CD4-positive, alpha-beta T cell (primary cell): ENCODE results near the gene KASH5. TPM values are rescaled to one million over a fixed set of nuclear protein-coding genes. Genes with fewer than 3 reads are reported as not detected.

ENCODE experiments used
- ATAC-seq: fragments of 200-7000 bp; cut with Tn5 transposase; one replicate; pipeline ENCODE4 v1.10.0; 2022; ENCODE audit warnings: mild to moderate bottlenecking; ENCODE audit not compliant: poor library complexity
- CTCF ChIA-PET: fragments of 350-600 bp; sonication (Branson Sonifier 250); formaldehyde crosslinking; loops from one replicate; lab custom pipeline; 2021; ENCODE audit warnings: antibody characterized with exemption, inconsistent platforms; lab: Charles Lee
- POLR2A ChIA-PET: fragments of 350-600 bp; sonication (Branson Sonifier 250); formaldehyde crosslinking; loops from one replicate; lab custom pipeline; 2021; ENCODE audit warnings: antibody characterized with exemption, inconsistent platforms; lab: Charles Lee
- DNase-seq, 14 experiments: peaks; one replicate each; pipeline ENCODE4 v3.0.0-alpha.2; 2013 to 2020; ENCODE audit warnings: mixed read lengths in 2 of 14
- H3K27ac ChIP-seq, 2 donors: one replicate each; pipeline versions ENCODE4 v1.5.1 to v1.7.0; 2013; ENCODE audit warnings: low read length in 2 of 2, low read depth in 1 of 2, mild to moderate bottlenecking in 1 of 2
- H3K27me3 ChIP-seq, 2 experiments: 1 replicate in 1 of 2; 2 replicates in 1 of 2; pipeline versions ENCODE4 v1.6.1 to v1.7.0; 2013; ENCODE audit warnings: low read length in 2 of 2, control low read depth in 1 of 2, mild to moderate bottlenecking in 1 of 2, moderate library complexity in 1 of 2; ENCODE audit not compliant: insufficient read depth in 2 of 2, control insufficient read depth in 1 of 2
- H3K36me3 ChIP-seq: one replicate; pipeline ENCODE4 v1.6.1; 2013; ENCODE audit warnings: low read length, control low read depth; ENCODE audit not compliant: insufficient read depth
- H3K4me1 ChIP-seq: one replicate; pipeline ENCODE4 v1.6.1; 2013; ENCODE audit warnings: low read length, control low read depth; ENCODE audit not compliant: insufficient read depth
- H3K4me3 ChIP-seq: one replicate; pipeline ENCODE4 v1.5.1; 2013; ENCODE audit warnings: mild to moderate bottlenecking, low read length, moderate library complexity
- H3K9me3 ChIP-seq, 2 experiments: 1 replicate in 1 of 2; 2 replicates in 1 of 2; pipeline versions ENCODE4 v1.6.1 to v1.7.0; 2013; ENCODE audit warnings: low read length in 2 of 2, mild to moderate bottlenecking in 2 of 2, control low read depth in 1 of 2, moderate library complexity in 1 of 2; ENCODE audit not compliant: control insufficient read depth in 1 of 2, insufficient read depth in 1 of 2
- H3K27ac Mint-ChIP-seq: one replicate; pipeline ENCODE4 v1.8.0; 2020; ENCODE audit warnings: mixed read lengths
- H3K27me3 Mint-ChIP-seq: one replicate; pipeline ENCODE4 v1.8.0; 2021; ENCODE audit warnings: mixed read lengths
- H3K36me3 Mint-ChIP-seq: one replicate; pipeline ENCODE4 v1.8.0; 2021; ENCODE audit warnings: low read depth, mixed read lengths
- H3K4me1 Mint-ChIP-seq: one replicate; pipeline ENCODE4 v1.8.0; 2021; ENCODE audit warnings: low read depth, mixed read lengths
- H3K4me3 Mint-ChIP-seq: one replicate; pipeline ENCODE4 v1.8.0; 2020; ENCODE audit warnings: mild to moderate bottlenecking, mixed read lengths
- H3K9me3 Mint-ChIP-seq: one replicate; pipeline ENCODE4 v1.8.0; 2020; ENCODE audit warnings: mixed read lengths
- intact Hi-C, 2 experiments: fragments of 100-400 bp; cut with DNase I in 1 of 2; cut with micrococcal nuclease in 1 of 2; formaldehyde crosslinking; loops; one replicate each; pipeline versions ENCODE4 v1.15.1 to v1.9.0; 2023 to 2025; cut with DNase I, micrococcal nuclease
- total RNA-seq, 174 experiments: library from RNA in 2 of 174; stranded (reverse) in 2 of 174; gene quantifications; one replicate each; pipeline ENCODE4 v1.2.3 and lab custom pipeline; 2021 to 2026
- TF ChIP-seq, protein P1 (sequence below): fragments of 200-600 bp; IDR thresholded peaks from one replicate; pipeline ENCODE4 v1.8.0; 2022; ENCODE audit warnings: antibody characterized with exemption, mild to moderate bottlenecking

Gene KASH5
- total RNA-seq, 2 experiments from 2014 or later = not detected

- Mint-ChIP-seq H3K36me3 (no peaks in the 10 kb centered on the region), H3K27ac (no peak overlapping the region), H3K9me3 (no peaks in the 10 kb centered on the region), H3K4me3 (peak overlapping the region; percentile 2), H3K27me3 (no peaks in the 10 kb centered on the region), H3K4me1 (peaks cover 21% of the 10 kb centered on the region)
- ChIA-PET POLR2A (interaction anchor here (0.7 to 1.5 kb wide), 4 partner anchors 9 to 55 kb away, joined by 3 to 6 read pairs (median 4); partner anchors contain the start of gene GFY), CTCF (interaction anchor here (0.7 kb wide), 1 partner anchor 199 kb away, joined by 4 read pairs; no protein-coding TSS in a partner anchor)
- intact Hi-C loops = loop anchor here in 1 of 2 experiments (10.0 kb wide), 1 partner anchor 147 kb away; no protein-coding TSS in a partner anchor
- H3K36me3 ChIP-seq = no peaks in the 10 kb centered on the region
- no peak overlapping the region for H3K27ac ChIP-seq
- no peak overlapping the region for H3K4me3 ChIP-seq
- no peaks in the 10 kb centered on the region for H3K9me3 ChIP-seq
- H3K4me1 ChIP-seq = peaks cover 28% of the 10 kb centered on the region
- DNase-seq (peak in 1 of 14 experiments; percentile 15), ATAC-seq (peak; percentile 41)
- TF ChIP-seq, protein P1, sequence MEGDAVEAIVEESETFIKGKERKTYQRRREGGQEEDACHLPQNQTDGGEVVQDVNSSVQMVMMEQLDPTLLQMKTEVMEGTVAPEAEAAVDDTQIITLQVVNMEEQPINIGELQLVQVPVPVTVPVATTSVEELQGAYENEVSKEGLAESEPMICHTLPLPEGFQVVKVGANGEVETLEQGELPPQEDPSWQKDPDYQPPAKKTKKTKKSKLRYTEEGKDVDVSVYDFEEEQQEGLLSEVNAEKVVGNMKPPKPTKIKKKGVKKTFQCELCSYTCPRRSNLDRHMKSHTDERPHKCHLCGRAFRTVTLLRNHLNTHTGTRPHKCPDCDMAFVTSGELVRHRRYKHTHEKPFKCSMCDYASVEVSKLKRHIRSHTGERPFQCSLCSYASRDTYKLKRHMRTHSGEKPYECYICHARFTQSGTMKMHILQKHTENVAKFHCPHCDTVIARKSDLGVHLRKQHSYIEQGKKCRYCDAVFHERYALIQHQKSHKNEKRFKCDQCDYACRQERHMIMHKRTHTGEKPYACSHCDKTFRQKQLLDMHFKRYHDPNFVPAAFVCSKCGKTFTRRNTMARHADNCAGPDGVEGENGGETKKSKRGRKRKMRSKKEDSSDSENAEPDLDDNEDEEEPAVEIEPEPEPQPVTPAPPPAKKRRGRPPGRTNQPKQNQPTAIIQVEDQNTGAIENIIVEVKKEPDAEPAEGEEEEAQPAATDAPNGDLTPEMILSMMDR = no peak
- H3K27me3 ChIP-seq = no peaks in the 10 kb centered on the region
These were observed 10.1 kb downstream of the KASH5 start for GRCh38 chr19:49398001-49398615.

GRCh38 chr19:49398931-49399330 is 10.9 kb downstream of the KASH5 start:
- Histone ChIP-seq H3K27me3 (no peaks in the 10 kb centered on the region), H3K4me3 (no peak overlapping the region), H3K27ac (no peak overlapping the region), H3K9me3 (no peaks in the 10 kb centered on the region), H3K4me1 (peaks cover 25% of the 10 kb centered on the region), H3K36me3 (no peaks in the 10 kb centered on the region)
- Mint-ChIP-seq H3K27me3 (no peaks in the 10 kb centered on the region), H3K4me1 (peaks cover 28% of the 10 kb centered on the region), H3K36me3 (no peaks in the 10 kb centered on the region), H3K4me3 (no peak overlapping the region), H3K27ac (no peak overlapping the region), H3K9me3 (no peaks in the 10 kb centered on the region)
- ChIA-PET CTCF (no interaction called here), POLR2A (no interaction called here)
- no peak for DNase-seq
- intact Hi-C loops = loop anchor here in 1 of 2 experiments (10.0 kb wide), 1 partner anchor 146 kb away; no protein-coding TSS in a partner anchor
- TF ChIP-seq, protein P1 = no peak
- ATAC-seq = no peak

DNA sequence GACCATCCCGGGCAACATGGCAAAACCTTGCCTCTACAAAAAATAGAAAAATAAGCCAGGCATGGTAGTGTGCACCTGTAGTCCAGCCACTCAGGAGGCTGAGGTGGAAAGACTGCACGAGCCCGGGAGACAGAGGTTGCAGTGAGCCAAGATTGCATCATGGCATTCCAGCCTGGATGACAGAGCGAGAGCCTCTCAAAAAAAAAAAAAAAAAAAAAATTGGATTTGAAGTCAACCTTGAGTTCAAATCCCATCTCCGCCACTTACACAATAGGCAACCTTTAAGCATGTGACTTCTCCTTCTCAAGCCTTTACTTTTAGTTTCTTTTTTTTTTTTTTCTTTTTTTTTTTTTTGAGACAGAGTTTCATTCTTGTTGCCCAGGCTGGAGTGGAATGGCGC is 12.0 kb downstream of the KASH5 start:
- Histone ChIP-seq H3K27me3 (no peaks in the 10 kb centered on the region), H3K36me3 (no peaks in the 10 kb centered on the region), H3K4me3 (no peak overlapping the region), H3K9me3 (no peaks in the 10 kb centered on the region), H3K27ac (no peak overlapping the region), H3K4me1 (peaks cover 27% of the 10 kb centered on the region)
- Mint-ChIP-seq H3K9me3 (no peaks in the 10 kb centered on the region), H3K27me3 (no peaks in the 10 kb centered on the region), H3K36me3 (no peaks in the 10 kb centered on the region), H3K4me1 (peaks cover 33% of the 10 kb centered on the region), H3K4me3 (no peak overlapping the region), H3K27ac (no peak overlapping the region)
- ATAC-seq (no peak), DNase-seq (no peak)
- TF ChIP-seq, protein P1 = no peak
- ChIA-PET CTCF (no interaction called here), POLR2A (no interaction called here)
- intact Hi-C loops = no loop called here
